B cell (primary cell): ENCODE results near the gene DCDC2B.

Experiments
- CTCF ChIP-seq: fragments of 200-600 bp; IDR thresholded peaks from one replicate; pipeline ENCODE4 v1.8.0; 2022; ENCODE audit warnings: antibody characterized with exemption, mild to moderate bottlenecking
- EZH2 ChIP-seq: IDR thresholded peaks from 2 replicates; pipeline ENCODE4 v1.6.1; 2012; ENCODE audit warnings: borderline replicate concordance, low read depth, mild to moderate bottlenecking, moderate library complexity, low read length; ENCODE audit not compliant: insufficient read depth, poor library complexity, severe bottlenecking

- no peak for TF ChIP-seq CTCF
- no peak for TF ChIP-seq EZH2
Observed at GRCh38 chr1:32200226-32201010, 8.5 kb upstream of the DCDC2B start, which contains the start of gene CCDC28B.
